Vagina (tissue), 2 donors: ENCODE data around the gene MYO1F. TPM values are rescaled to one million over a fixed set of nuclear protein-coding genes. Genes with fewer than 3 reads are reported as not detected.
"Not testable (repeated sequence)": the region's sequence is repeated elsewhere in the genome, so short reads cannot be mapped to it uniquely, and the experiment has no call there.

ENCODE experiments used
- DNase-seq, 2 donors: peaks; one replicate each; pipeline ENCODE4 v3.0.0-alpha.2; 2017; ENCODE audit errors: extremely low spot score in 2 of 2
- H3K27ac ChIP-seq: fragments of 200-600 bp; sonication (generic); one replicate; pipeline ENCODE4 v1.5.1; 2019
- H3K27me3 ChIP-seq: fragments of 200-600 bp; sonication (generic); one replicate; pipeline ENCODE4 v1.5.1; 2019
- H3K36me3 ChIP-seq, 2 donors: fragments of 200-600 bp; sonication (generic); one replicate each; pipeline ENCODE4 v1.5.1; 2017 to 2019
- H3K4me1 ChIP-seq: fragments of 200-600 bp; sonication (generic); one replicate; pipeline ENCODE4 v1.5.1; 2019
- H3K4me3 ChIP-seq, 2 donors: fragments of 200-600 bp; sonication (generic); 1 replicate in 1 of 2; 2 replicates in 1 of 2; pipeline ENCODE4 v1.5.1; 2016 to 2019
- H3K9me3 ChIP-seq: fragments of 200-600 bp; sonication (generic); one replicate; pipeline ENCODE4 v1.5.1; 2019
- CTCF ChIP-seq, 3 experiments: fragments of 450-650 bp in 2 of 3; fragments of 200-600 bp in 1 of 3; sonication (generic) in 1 of 3; IDR thresholded peaks; one replicate each; pipeline ENCODE4 v1.5.1; 2017 to 2019; ENCODE audit warnings: antibody characterized with exemption in 3 of 3, mild to moderate bottlenecking in 2 of 3, moderate library complexity in 2 of 3
- POLR2A ChIP-seq, 2 donors: fragments of 450-650 bp; IDR thresholded peaks; one replicate each; pipeline ENCODE4 v1.6.1; 2017; ENCODE audit warnings: antibody characterized with exemption in 2 of 2, mild to moderate bottlenecking in 2 of 2, moderate library complexity in 2 of 2
- POLR2AphosphoS5 ChIP-seq, 2 donors: sonication (generic); formaldehyde crosslinking; IDR thresholded peaks; one replicate each; pipeline ENCODE4 v1.9.0; 2017; ENCODE audit warnings: antibody characterized with exemption in 2 of 2, mild to moderate bottlenecking in 2 of 2, low read depth in 1 of 2; ENCODE audit not compliant: insufficient read depth in 1 of 2
- intact Hi-C: fragments of 100-400 bp; cut with DNase I; formaldehyde crosslinking; loops from one replicate; pipeline ENCODE4 v1.15.1; 2023
- total RNA-seq: library from RNA; depleted of rRNA; stranded (reverse); fragments of >200 nt; gene quantifications from one replicate; pipeline ENCODE4 v1.2.3, GENCODE V29; 2016

The MYO1F gene
- total RNA-seq, 1 donor from 2014 or later = 20.4 TPM

- no peak for DNase-seq
- Histone ChIP-seq H3K27ac (no peak overlapping the region), H3K27me3 (no peaks in the 10 kb centered on the region), H3K36me3 (no peaks in the 10 kb centered on the region), H3K4me1 (peaks cover 21% of the 10 kb centered on the region), H3K4me3 (peak overlapping the region in 1 of 2 donors; percentile 35), H3K9me3 (no peaks in the 10 kb centered on the region)
- intact Hi-C loops = no loop called here
- TF ChIP-seq CTCF (IDR thresholded peaks at IDR 0.05) (no peak), POLR2A (IDR thresholded peaks at IDR 0.05) (no peak), POLR2AphosphoS5 (IDR thresholded peaks at IDR 0.05; ENCODE audit: insufficient read depth in 1 of 2, low read depth in 1 of 2) (no peak)
Observed at GRCh38 chr19:8575467-8575997, 1.7 kb downstream of the MYO1F start.

GRCh38 chr19:8574619-8574922 lies 2.7 kb downstream of the MYO1F start:
- H3K9me3 ChIP-seq, intact Hi-C loops, H3K4me3 ChIP-seq, H3K36me3 ChIP-seq, H3K27me3 ChIP-seq, DNase-seq, H3K27ac ChIP-seq: not testable (repeated sequence)
- H3K4me1 ChIP-seq = peaks cover 14% of the 10 kb centered on the region

DNA sequence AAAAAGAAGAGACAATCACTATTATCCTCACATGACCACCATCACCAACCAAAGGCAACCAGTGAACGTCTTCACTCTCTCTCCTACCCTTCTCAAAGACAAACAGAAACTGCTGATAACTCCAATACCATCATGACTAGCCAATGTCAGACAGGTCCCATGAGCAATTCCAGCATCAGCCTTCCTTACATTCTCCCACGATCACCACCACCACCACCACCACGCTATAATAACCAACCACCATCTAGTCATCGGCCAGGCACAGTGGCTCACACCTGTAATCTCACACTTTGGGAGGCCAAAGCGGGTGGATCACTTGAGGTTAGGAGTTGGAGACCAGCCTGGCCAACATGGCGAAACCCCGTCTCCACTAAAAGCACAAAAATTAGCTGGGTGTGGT lies 3.9 kb downstream of the MYO1F start:
- H3K27ac ChIP-seq = no peak overlapping the region
- no peak for TF ChIP-seq POLR2AphosphoS5 (IDR thresholded peaks at IDR 0.05; ENCODE audit: insufficient read depth in 1 of 2, low read depth in 1 of 2)
- no peak for TF ChIP-seq POLR2A (IDR thresholded peaks at IDR 0.05)
- TF ChIP-seq CTCF (IDR thresholded peaks at IDR 0.05) = no peak
- no peak for DNase-seq
- H3K9me3 ChIP-seq = no peaks in the 10 kb centered on the region
- intact Hi-C loops = no loop called here
- no peaks in the 10 kb centered on the region for H3K27me3 ChIP-seq
- no peaks in the 10 kb centered on the region for H3K36me3 ChIP-seq
- H3K4me3 ChIP-seq = no peak overlapping the region
- peaks cover 11% of the 10 kb centered on the region for H3K4me1 ChIP-seq

DNA sequence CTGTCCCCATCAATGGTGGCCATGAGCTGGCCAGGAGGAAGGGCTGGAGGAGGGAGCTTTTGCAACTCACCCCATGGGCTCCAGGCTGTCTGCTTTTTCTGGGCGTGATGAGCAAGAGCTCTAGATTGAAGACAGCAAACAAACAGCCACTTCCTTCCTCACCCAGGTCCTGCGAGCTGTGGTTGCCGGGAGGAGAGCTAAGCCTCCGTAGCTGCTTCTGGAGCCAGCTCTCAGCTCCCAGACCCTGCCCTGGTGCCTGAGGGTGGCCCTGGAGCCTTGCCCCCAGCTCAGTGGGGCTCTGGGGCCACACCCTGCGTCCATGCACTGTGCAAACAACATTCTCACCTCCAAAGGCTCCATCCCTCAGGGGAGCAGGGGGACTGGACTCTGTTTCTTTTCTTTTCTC lies 6.2 kb downstream of the MYO1F start:
- no peak overlapping the region for H3K4me3 ChIP-seq
- no peak for DNase-seq
- H3K36me3 ChIP-seq = no peaks in the 10 kb centered on the region
- no peak overlapping the region for H3K27ac ChIP-seq
- H3K4me1 ChIP-seq = no peaks in the 10 kb centered on the region
- TF ChIP-seq POLR2AphosphoS5 (IDR thresholded peaks at IDR 0.05; ENCODE audit: insufficient read depth in 1 of 2, low read depth in 1 of 2) (no peak), CTCF (IDR thresholded peaks at IDR 0.05) (no peak), POLR2A (IDR thresholded peaks at IDR 0.05) (no peak)
- H3K27me3 ChIP-seq = no peaks in the 10 kb centered on the region
- intact Hi-C loops = no loop called here
- H3K9me3 ChIP-seq = no peaks in the 10 kb centered on the region

DNA sequence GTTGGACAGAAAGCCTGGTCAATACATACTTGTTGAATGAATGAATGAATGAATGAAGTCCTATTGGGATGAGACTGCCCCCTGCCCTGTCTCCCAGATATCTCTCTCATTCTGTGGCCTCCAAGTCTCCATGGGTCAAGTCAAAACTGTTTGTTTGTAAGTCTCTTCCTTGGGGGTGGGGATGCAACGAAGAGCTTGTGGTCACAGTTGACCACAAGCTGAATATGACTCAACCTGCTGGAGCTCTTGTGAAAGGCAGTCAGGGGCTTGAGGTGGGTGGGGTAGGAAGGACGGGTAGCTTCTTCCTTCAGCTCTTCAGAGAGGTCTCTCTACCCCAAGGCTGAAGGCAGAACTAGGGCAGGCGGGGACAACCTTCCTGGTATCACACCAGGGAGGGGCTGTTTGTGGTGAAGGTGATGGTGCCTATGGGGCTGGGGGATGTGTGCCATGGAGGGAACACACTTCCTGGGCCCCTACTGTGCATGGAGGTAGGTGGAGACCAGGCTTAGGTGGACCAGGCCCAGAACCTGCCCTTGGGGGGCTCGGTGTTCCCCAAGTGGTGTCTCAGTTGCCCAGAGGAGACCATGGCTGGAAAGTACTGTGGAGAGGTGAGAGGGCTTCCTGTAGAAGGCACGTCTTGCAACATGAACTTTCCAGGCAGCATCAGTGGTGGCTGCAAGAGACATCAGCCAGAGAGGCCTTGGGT lies 8.0 kb downstream of the MYO1F start:
- H3K4me1 ChIP-seq = no peaks in the 10 kb centered on the region
- H3K36me3 ChIP-seq = no peaks in the 10 kb centered on the region
- intact Hi-C loops = no loop called here
- no peak overlapping the region for H3K27ac ChIP-seq
- no peak for DNase-seq
- peak in 1 of 2 donors; percentile 39 for TF ChIP-seq POLR2AphosphoS5 (IDR thresholded peaks at IDR 0.05; ENCODE audit: insufficient read depth in 1 of 2, low read depth in 1 of 2)
- no peak for TF ChIP-seq POLR2A (IDR thresholded peaks at IDR 0.05)
- TF ChIP-seq CTCF (IDR thresholded peaks at IDR 0.05) = no peak
- H3K27me3 ChIP-seq = no peaks in the 10 kb centered on the region
- no peaks in the 10 kb centered on the region for H3K9me3 ChIP-seq
- no peak overlapping the region for H3K4me3 ChIP-seq
